Measurements from ENCODE around the gene TACC2. TPM values are rescaled to one million over a fixed set of nuclear protein-coding genes. Genes with fewer than 3 reads are reported as not detected.

TACC2 gene
- not detected for total RNA-seq
- polyA plus RNA-seq, result not detected

DNA sequence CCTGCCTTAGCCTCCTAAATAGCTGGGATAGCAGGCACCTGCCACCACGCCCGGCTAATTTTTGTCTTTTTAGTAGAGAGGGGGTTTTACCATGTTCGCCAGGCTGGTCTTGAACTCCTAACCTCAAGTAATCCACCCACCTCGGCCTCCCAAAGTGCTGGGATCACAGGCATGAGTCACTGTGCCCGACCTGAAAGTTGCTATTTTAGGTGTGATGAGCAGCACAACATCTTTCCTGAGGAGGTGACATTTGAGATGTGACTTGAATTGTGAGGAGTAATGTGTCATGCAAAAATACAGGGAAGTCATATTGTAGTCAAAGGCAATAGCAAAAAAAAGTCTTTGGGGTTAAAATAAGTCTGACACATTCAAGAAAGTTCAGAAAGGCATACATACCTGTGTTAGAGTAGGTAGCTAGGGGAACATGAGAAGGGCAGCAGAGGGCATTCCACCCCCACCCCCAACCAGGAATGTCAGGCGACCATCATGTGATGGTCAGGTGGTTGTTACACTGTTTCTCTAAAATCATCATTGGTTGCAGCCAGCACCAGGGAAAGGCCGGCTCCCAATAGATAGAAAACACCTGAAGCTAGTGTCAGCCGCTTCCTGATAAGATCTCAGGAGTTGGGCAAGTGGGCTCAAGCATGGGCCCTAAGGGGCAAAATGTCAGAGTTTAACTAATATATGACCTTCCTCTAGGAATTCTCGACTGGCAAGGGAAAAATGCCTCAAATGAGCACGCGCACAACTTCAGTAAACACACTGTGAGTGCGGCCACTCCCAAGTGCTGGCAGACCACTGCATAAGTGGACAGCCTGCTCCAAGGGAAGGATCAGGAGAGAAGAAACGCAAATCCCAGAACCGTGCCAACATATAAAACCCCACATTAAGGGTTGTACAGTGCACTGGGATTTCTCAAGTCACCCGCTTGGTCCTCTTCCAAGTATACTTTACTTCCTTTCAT is at the start of gene TACC2:
Gene TACC2, plus strand, starts transcription at position 803 of the 964 bp plus-strand sequence. CDS start 32,819 bp downstream, outside the sequence.
- peaks cover 10% of the 10 kb centered on the region for H3K9me3 ChIP-seq (ENCODE audit: low read length)
- H3K36me3 Mint-ChIP-seq, result peaks cover 0 to 4% (median 0%) of the 10 kb centered on the region in 3 donors
- no peaks in the 10 kb centered on the region for H3K27me3 ChIP-seq (ENCODE audit: insufficient read depth, low read length, poor library complexity, severe bottlenecking)
- H3K4me3 Mint-ChIP-seq, result no peak within 1 kb of the TSS
- no peaks in the 10 kb centered on the region for H3K36me3 ChIP-seq (ENCODE audit: insufficient read depth, low read length)
- no peak within 1 kb of the TSS for H3K27ac ChIP-seq (ENCODE audit: low read depth, low read length)
- peaks cover 19 to 46% of the 10 kb centered on the region in 2 donors for H3K27me3 Mint-ChIP-seq
- no peak for DNase-seq
- H3K9me3 Mint-ChIP-seq, result peaks cover 0 to 23% (median 20%) of the 10 kb centered on the region in 5 donors
- no peak within 1 kb of the TSS for H3K4me3 ChIP-seq (ENCODE audit: low read length)
- ChIA-PET POLR2A (no interaction called here), CTCF (no interaction called here)
- H3K4me1 Mint-ChIP-seq, result peaks cover 3 to 5% (median 4%) of the 10 kb centered on the region in 3 donors
- H3K27ac Mint-ChIP-seq, result no peak within 1 kb of the TSS
- no peaks in the 10 kb centered on the region for H3K4me1 ChIP-seq (ENCODE audit: insufficient read depth, low read length)

GRCh38 chr10:121941532-121941931 is 47.4 kb upstream of the TACC2 start:
- no peak overlapping the region for H3K27ac ChIP-seq (ENCODE audit: low read depth, low read length)
- no peaks in the 10 kb centered on the region for H3K4me1 ChIP-seq (ENCODE audit: insufficient read depth, low read length)
- H3K36me3 ChIP-seq (ENCODE audit: insufficient read depth, low read length), result no peaks in the 10 kb centered on the region
- CTCF ChIA-PET, result no interaction called here
- Mint-ChIP-seq H3K27ac (no peak overlapping the region), H3K27me3 (peaks cover 10 to 26% of the 10 kb centered on the region in 2 donors), H3K9me3 (no peaks in the 10 kb centered on the region), H3K4me3 (no peak overlapping the region), H3K36me3 (no peaks in the 10 kb centered on the region), H3K4me1 (no peaks in the 10 kb centered on the region)
- POLR2A ChIA-PET, result no interaction called here
- no peak overlapping the region for H3K4me3 ChIP-seq (ENCODE audit: low read length)
- DNase-seq, result no peak
- H3K9me3 ChIP-seq (ENCODE audit: low read length), result no peaks in the 10 kb centered on the region
- no peaks in the 10 kb centered on the region for H3K27me3 ChIP-seq (ENCODE audit: insufficient read depth, low read length, poor library complexity, severe bottlenecking)

DNA sequence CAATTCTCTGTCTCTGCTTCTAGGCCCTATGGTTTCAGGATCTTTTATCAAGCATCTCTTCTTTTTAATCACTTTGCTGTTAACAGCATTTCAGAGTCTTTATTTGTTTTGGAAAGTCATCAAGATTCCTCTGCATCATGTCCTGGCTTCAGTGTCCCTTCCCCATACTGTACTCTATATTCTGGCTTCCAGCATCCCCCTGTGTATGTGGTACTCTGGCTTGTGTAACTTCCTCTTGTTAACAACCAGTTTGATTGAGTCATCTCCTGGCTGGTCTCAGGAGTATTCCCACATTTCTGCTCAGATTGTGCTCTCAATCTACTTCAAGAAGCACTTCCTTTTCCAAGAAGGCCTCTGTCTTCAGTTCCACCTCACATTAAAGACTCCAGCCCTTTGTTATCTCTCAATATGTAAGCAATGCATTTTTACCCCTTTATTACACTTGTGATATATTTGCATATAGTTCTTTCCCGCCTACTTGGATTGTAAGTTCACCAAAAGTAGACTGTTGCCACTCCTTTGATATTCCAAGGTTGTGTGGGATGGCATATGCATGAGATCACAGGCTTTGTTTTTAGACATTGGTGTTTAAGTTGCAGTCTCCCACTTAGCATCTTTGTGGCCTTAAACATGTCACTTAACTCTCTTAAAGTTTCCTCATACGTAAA is 46.1 kb upstream of the TACC2 start:
- H3K9me3 ChIP-seq (ENCODE audit: low read length), result no peaks in the 10 kb centered on the region
- H3K4me3 Mint-ChIP-seq, result no peak overlapping the region
- no peaks in the 10 kb centered on the region for H3K36me3 Mint-ChIP-seq
- no peaks in the 10 kb centered on the region for H3K36me3 ChIP-seq (ENCODE audit: insufficient read depth, low read length)
- POLR2A ChIA-PET, result no interaction called here
- no peak for DNase-seq
- H3K27ac ChIP-seq (ENCODE audit: low read depth, low read length), result no peak overlapping the region
- H3K27me3 Mint-ChIP-seq, result peaks cover 8 to 17% of the 10 kb centered on the region in 2 donors
- no peak overlapping the region for H3K27ac Mint-ChIP-seq
- no peaks in the 10 kb centered on the region for H3K27me3 ChIP-seq (ENCODE audit: insufficient read depth, low read length, poor library complexity, severe bottlenecking)
- H3K4me1 Mint-ChIP-seq, result no peaks in the 10 kb centered on the region
- CTCF ChIA-PET, result no interaction called here
- no peaks in the 10 kb centered on the region for H3K4me1 ChIP-seq (ENCODE audit: insufficient read depth, low read length)
- H3K9me3 Mint-ChIP-seq, result no peaks in the 10 kb centered on the region
- no peak overlapping the region for H3K4me3 ChIP-seq (ENCODE audit: low read length)

- ChIA-PET CTCF (no interaction called here), POLR2A (interaction anchor here (0.6 kb wide), 1 partner anchor 390 kb away, joined by 3 read pairs; no protein-coding TSS in a partner anchor)
- Mint-ChIP-seq H3K27me3 (peaks cover 0 to 3% of the 10 kb centered on the region in 2 donors), H3K9me3 (peaks cover 0 to 2% (median 0%) of the 10 kb centered on the region in 5 donors), H3K36me3 (peaks cover 0 to 7% (median 3%) of the 10 kb centered on the region in 3 donors), H3K27ac (peak overlapping the region in 1 of 8 donors; percentile 5), H3K4me3 (no peak overlapping the region), H3K4me1 (no peaks in the 10 kb centered on the region)
- no peaks in the 10 kb centered on the region for H3K36me3 ChIP-seq (ENCODE audit: insufficient read depth, low read length)
- no peaks in the 10 kb centered on the region for H3K4me1 ChIP-seq (ENCODE audit: insufficient read depth, low read length)
- DNase-seq, result no peak
- H3K4me3 ChIP-seq (ENCODE audit: low read length), result no peak overlapping the region
- H3K27me3 ChIP-seq (ENCODE audit: insufficient read depth, low read length, poor library complexity, severe bottlenecking), result no peaks in the 10 kb centered on the region
- H3K9me3 ChIP-seq (ENCODE audit: low read length), result no peaks in the 10 kb centered on the region
- H3K27ac ChIP-seq (ENCODE audit: low read depth, low read length), result no peak overlapping the region
Measured at GRCh38 chr10:121947343-121948330, 41.3 kb upstream of the TACC2 start.

DNA sequence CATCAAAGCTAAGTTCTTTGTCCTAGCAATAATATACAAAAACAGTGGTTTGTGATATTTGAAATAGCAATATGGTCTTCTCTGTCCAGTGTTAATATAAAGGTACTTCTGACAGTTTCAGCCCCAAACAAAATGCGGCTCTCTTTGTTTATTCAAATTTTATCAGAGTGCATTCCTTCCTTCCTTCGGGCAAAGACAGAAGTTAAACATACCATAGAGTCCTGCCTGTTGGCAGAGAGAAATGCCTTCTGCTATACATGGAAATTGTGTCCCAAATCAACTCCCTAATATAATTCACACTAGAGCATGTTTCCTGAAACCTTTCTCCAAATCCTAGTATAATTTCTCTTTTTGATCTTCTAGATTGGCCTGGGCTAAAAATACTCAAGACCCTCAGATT is 39.9 kb upstream of the TACC2 start:
- POLR2A ChIA-PET, result no interaction called here
- no peak overlapping the region for H3K4me3 Mint-ChIP-seq
- H3K27ac Mint-ChIP-seq, result no peak overlapping the region
- H3K4me1 Mint-ChIP-seq, result no peaks in the 10 kb centered on the region
- H3K27me3 Mint-ChIP-seq, result peaks cover 0 to 3% of the 10 kb centered on the region in 2 donors
- H3K27ac ChIP-seq (ENCODE audit: low read depth, low read length), result no peak overlapping the region
- peaks cover 0 to 9% (median 7%) of the 10 kb centered on the region in 3 donors for H3K36me3 Mint-ChIP-seq
- no peaks in the 10 kb centered on the region for H3K27me3 ChIP-seq (ENCODE audit: insufficient read depth, low read length, poor library complexity, severe bottlenecking)
- no peaks in the 10 kb centered on the region for H3K9me3 ChIP-seq (ENCODE audit: low read length)
- no peak overlapping the region for H3K4me3 ChIP-seq (ENCODE audit: low read length)
- CTCF ChIA-PET, result no interaction called here
- no peak for DNase-seq
- peaks cover 0 to 2% (median 0%) of the 10 kb centered on the region in 5 donors for H3K9me3 Mint-ChIP-seq
- H3K4me1 ChIP-seq (ENCODE audit: insufficient read depth, low read length), result no peaks in the 10 kb centered on the region
- no peaks in the 10 kb centered on the region for H3K36me3 ChIP-seq (ENCODE audit: insufficient read depth, low read length)

DNA sequence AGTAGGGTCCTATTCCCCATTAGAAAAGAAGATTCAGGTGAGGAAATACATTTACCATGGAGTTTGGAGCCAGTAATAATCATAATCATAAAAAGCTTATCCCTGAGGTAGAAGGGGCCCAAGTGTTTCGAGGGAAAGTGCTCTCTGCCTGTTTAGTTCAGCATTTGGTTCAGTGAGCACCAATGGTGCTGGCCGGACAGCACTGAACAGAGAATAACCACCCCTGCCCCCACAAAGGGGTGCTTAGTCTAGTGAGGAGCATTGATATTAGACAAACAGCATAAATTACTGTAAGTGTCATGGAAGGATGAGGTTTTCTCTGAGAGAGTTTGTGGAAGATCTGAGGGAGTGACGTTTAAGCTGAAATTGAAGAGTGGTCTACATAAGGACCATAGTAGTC is 39.5 kb upstream of the TACC2 start:
- H3K27ac Mint-ChIP-seq, result no peak overlapping the region
- CTCF ChIA-PET, result no interaction called here
- POLR2A ChIA-PET, result no interaction called here
- Histone ChIP-seq H3K27ac (ENCODE audit: low read depth, low read length) (no peak overlapping the region), H3K27me3 (ENCODE audit: insufficient read depth, low read length, poor library complexity, severe bottlenecking) (no peaks in the 10 kb centered on the region), H3K4me1 (ENCODE audit: insufficient read depth, low read length) (no peaks in the 10 kb centered on the region), H3K4me3 (ENCODE audit: low read length) (no peak overlapping the region), H3K36me3 (ENCODE audit: insufficient read depth, low read length) (no peaks in the 10 kb centered on the region), H3K9me3 (ENCODE audit: low read length) (no peaks in the 10 kb centered on the region)
- peaks cover 0 to 9% (median 7%) of the 10 kb centered on the region in 3 donors for H3K36me3 Mint-ChIP-seq
- peaks cover 0 to 3% of the 10 kb centered on the region in 2 donors for H3K27me3 Mint-ChIP-seq
- H3K4me3 Mint-ChIP-seq, result no peak overlapping the region
- H3K4me1 Mint-ChIP-seq, result no peaks in the 10 kb centered on the region
- DNase-seq, result no peak
- H3K9me3 Mint-ChIP-seq, result peaks cover 0 to 2% (median 0%) of the 10 kb centered on the region in 5 donors

DNA sequence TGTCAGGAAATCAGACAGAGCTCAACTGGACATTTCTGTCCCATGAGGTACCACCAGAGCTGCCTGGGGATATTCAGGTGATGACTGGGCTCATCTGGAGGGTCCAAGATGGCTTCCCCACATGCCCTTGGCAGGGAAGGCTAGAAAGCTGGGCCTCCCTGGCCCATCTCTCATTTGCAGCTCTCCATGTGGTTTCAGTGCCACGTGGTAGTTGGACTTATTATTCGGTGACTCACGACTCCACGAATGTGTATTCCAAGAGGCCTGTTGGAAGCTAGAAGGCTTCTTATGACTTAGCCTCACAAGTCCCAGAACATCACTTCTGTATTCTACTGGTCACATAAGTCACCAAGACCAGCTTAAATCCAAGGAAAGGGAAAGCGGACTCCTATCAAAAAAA is 36.7 kb upstream of the TACC2 start:
- Histone ChIP-seq H3K9me3 (ENCODE audit: low read length) (no peaks in the 10 kb centered on the region), H3K4me1 (ENCODE audit: insufficient read depth, low read length) (no peaks in the 10 kb centered on the region), H3K27me3 (ENCODE audit: insufficient read depth, low read length, poor library complexity, severe bottlenecking) (no peaks in the 10 kb centered on the region), H3K36me3 (ENCODE audit: insufficient read depth, low read length) (no peaks in the 10 kb centered on the region), H3K4me3 (ENCODE audit: low read length) (no peak overlapping the region), H3K27ac (ENCODE audit: low read depth, low read length) (no peak overlapping the region)
- H3K27me3 Mint-ChIP-seq, result no peaks in the 10 kb centered on the region
- peaks cover 0 to 2% (median 0%) of the 10 kb centered on the region in 5 donors for H3K9me3 Mint-ChIP-seq
- H3K27ac Mint-ChIP-seq, result no peak overlapping the region
- ChIA-PET POLR2A (no interaction called here), CTCF (interaction anchor here (1.0 kb wide), 1 partner anchor 23 kb away, joined by 3 read pairs; the partner anchor contains the start of gene NSMCE4A)
- H3K4me3 Mint-ChIP-seq, result no peak overlapping the region
- peaks cover 0 to 27% (median 20%) of the 10 kb centered on the region in 3 donors for H3K36me3 Mint-ChIP-seq
- no peak for DNase-seq
- H3K4me1 Mint-ChIP-seq, result no peaks in the 10 kb centered on the region

Data from CD8-positive, alpha-beta memory T cell (primary cell).